Osteocyte (in vitro differentiated cells): Measurements from ENCODE around the gene ST6GALNAC5. TPM values are rescaled to one million over a fixed set of nuclear protein-coding genes. Genes with fewer than 3 reads are reported as not detected.
"Not testable (repeated sequence)": the region's sequence is repeated elsewhere in the genome, so short reads cannot be mapped to it uniquely, and the experiment has no call there.

Experiments used
- DNase-seq: peaks from one replicate; pipeline ENCODE4 v3.0.0; 2021; ENCODE audit warnings: mixed read lengths; ENCODE audit not compliant: unreplicated experiment; ENCODE audit errors: extremely low spot score
- H3K27ac Mint-ChIP-seq: one replicate; pipeline ENCODE4 v1.8.0; 2021; ENCODE audit warnings: mild to moderate bottlenecking, mixed read lengths; ENCODE audit not compliant: unreplicated experiment
- H3K27me3 Mint-ChIP-seq: one replicate; pipeline ENCODE4 v1.8.0; 2021; ENCODE audit warnings: mixed read lengths; ENCODE audit not compliant: unreplicated experiment
- H3K36me3 Mint-ChIP-seq: one replicate; pipeline ENCODE4 v1.8.0; 2021; ENCODE audit warnings: mixed read lengths; ENCODE audit not compliant: unreplicated experiment
- H3K4me1 Mint-ChIP-seq: one replicate; pipeline ENCODE4 v1.8.0; 2021; ENCODE audit warnings: mixed read lengths; ENCODE audit not compliant: unreplicated experiment
- H3K4me3 Mint-ChIP-seq: one replicate; pipeline ENCODE4 v1.8.0; 2021; ENCODE audit warnings: mild to moderate bottlenecking, moderate library complexity, mixed read lengths; ENCODE audit not compliant: unreplicated experiment
- H3K9me3 Mint-ChIP-seq: one replicate; pipeline ENCODE4 v1.8.0; 2021; ENCODE audit warnings: mixed read lengths; ENCODE audit not compliant: unreplicated experiment
- total RNA-seq: library from RNA; stranded (reverse); gene quantifications from 2 replicates; pipeline ENCODE4 v1.2.1, GENCODE V29; 2021
- TF ChIP-seq, protein P1 (sequence below): fragments of 200-600 bp; sonication (generic); IDR thresholded peaks from 2 replicates; pipeline ENCODE4 v1.5.0; 2021; ENCODE audit warnings: antibody characterized with exemption, mild to moderate bottlenecking, moderate library complexity

Gene ST6GALNAC5
- total RNA-seq, 1 donor from 2014 or later: 3.7 TPM

DNA sequence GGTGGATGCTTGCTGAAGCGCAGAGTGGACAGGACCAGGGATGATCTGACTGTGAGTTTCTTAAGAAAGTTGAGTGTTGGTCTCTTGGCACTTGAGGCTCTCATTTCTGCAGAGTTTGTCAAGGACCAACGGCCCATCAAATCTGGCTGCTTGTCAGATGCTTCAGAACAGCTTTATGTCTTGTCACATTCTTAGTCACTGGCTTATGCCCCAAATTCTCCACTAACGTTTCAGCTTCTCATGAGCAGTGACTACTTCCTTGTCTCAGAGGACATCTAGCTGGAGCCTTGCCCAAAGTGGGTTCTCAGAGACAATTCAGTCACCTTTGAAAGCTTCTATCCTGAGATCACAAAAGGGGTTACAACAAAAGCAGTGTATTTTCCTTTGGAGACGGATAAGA is 92.3 kb downstream of the ST6GALNAC5 start:
- peaks cover 4% of the 10 kb centered on the region for H3K4me1 Mint-ChIP-seq
- TF ChIP-seq, protein P1, sequence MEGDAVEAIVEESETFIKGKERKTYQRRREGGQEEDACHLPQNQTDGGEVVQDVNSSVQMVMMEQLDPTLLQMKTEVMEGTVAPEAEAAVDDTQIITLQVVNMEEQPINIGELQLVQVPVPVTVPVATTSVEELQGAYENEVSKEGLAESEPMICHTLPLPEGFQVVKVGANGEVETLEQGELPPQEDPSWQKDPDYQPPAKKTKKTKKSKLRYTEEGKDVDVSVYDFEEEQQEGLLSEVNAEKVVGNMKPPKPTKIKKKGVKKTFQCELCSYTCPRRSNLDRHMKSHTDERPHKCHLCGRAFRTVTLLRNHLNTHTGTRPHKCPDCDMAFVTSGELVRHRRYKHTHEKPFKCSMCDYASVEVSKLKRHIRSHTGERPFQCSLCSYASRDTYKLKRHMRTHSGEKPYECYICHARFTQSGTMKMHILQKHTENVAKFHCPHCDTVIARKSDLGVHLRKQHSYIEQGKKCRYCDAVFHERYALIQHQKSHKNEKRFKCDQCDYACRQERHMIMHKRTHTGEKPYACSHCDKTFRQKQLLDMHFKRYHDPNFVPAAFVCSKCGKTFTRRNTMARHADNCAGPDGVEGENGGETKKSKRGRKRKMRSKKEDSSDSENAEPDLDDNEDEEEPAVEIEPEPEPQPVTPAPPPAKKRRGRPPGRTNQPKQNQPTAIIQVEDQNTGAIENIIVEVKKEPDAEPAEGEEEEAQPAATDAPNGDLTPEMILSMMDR: no peak
- no peak overlapping the region for H3K27ac Mint-ChIP-seq
- DNase-seq: no peak
- no peaks in the 10 kb centered on the region for H3K9me3 Mint-ChIP-seq
- no peaks in the 10 kb centered on the region for H3K36me3 Mint-ChIP-seq
- no peak overlapping the region for H3K4me3 Mint-ChIP-seq
- no peaks in the 10 kb centered on the region for H3K27me3 Mint-ChIP-seq

DNA sequence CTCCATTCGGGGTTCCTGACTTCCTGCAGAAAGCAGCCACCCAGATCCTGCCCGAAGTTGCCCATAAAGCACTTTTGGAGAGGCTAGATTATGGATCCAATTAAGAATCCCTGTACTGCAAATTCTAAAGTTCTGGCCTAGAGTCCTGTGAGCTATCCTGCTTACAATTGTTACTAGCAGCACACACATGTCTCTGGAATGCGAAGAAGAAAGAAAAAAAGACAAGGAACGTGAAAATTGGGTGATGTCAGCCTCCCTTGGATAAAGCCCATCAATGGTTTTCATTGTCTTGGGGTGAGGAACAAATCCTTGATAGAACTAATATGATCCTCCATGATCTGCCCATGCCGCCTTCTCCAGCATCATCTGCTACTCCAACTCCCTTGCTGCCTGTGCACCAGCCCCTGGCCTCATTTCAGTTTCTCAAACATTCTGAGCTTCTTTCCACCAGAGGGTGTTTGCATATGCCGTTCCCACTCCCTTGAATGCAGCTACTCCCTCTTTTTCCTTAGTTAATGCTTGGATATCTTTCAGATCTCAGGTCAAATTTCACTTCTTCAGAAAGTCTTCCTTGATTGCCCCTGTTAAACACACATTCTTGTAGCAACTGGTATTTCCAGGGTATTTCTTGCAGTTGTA is 94.0 kb downstream of the ST6GALNAC5 start:
- H3K36me3 Mint-ChIP-seq: no peaks in the 10 kb centered on the region
- TF ChIP-seq, protein P1: no peak
- no peak overlapping the region for H3K27ac Mint-ChIP-seq
- H3K4me1 Mint-ChIP-seq: no peaks in the 10 kb centered on the region
- DNase-seq: no peak
- no peaks in the 10 kb centered on the region for H3K9me3 Mint-ChIP-seq
- no peak overlapping the region for H3K4me3 Mint-ChIP-seq
- H3K27me3 Mint-ChIP-seq: no peaks in the 10 kb centered on the region

DNA sequence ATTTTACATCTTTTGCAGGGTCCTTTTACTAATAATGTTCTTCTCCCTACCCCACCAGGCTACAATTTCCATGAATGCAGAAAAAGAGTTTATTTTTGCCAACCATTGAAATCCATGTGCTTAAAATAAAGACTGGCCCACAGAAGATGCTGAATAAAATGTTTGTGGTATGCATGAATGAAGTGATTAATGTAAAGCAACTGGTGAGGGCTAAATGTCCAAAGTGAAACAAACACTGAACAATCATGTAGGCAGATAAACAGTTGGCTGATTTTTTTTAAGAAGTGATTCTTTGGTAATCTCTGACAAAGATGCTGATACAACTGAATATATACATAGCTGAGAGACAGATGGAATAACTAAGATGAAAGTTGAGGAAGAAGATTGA is 94.5 kb downstream of the ST6GALNAC5 start:
- H3K4me3 Mint-ChIP-seq: no peak overlapping the region
- no peaks in the 10 kb centered on the region for H3K36me3 Mint-ChIP-seq
- no peaks in the 10 kb centered on the region for H3K4me1 Mint-ChIP-seq
- no peaks in the 10 kb centered on the region for H3K27me3 Mint-ChIP-seq
- no peak for DNase-seq
- H3K27ac Mint-ChIP-seq: no peak overlapping the region
- TF ChIP-seq, protein P1: no peak
- H3K9me3 Mint-ChIP-seq: no peaks in the 10 kb centered on the region

DNA sequence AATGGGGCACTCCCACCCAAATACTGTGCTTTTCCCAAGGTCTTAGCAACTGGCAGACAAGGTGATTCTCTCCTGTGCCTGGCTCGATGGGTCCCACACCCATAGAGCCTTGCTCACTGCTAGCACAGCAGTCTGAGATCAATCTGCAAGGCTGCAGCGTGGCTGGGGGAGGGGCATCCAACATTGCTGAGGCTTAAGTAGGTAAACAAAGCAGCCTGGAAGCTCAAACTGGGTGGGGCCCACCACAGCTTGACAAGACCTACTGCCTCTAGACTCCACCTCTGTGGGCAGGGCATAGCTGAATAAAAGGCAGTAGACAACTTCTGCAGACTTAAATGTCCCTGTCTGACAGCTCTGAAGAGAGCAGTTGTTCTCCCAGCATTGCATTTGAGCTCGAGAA is 114.0 kb downstream of the ST6GALNAC5 start:
- H3K9me3 Mint-ChIP-seq: peaks cover 25% of the 10 kb centered on the region
- not testable (repeated sequence) for H3K27me3 Mint-ChIP-seq, H3K4me1 Mint-ChIP-seq, DNase-seq, H3K36me3 Mint-ChIP-seq, H3K4me3 Mint-ChIP-seq, H3K27ac Mint-ChIP-seq

DNA sequence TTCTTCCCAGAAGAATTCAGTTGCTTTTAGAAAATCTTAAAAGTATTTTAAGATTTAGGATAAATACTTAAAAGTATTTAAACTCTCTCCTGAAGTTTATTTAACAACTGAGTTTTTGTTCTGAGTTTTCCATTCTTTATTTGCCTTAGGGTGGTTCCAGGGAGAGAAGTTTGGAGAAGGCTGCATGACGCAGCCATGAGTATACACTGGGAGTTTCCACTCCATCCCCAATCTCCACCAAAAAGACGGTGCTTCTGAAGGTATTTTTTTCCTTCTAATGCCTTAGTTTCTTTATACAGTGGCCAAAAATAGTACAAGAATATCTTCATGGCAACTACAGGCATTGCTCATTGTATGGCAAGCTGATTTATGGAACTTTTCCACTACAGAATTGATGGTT is 122.7 kb downstream of the ST6GALNAC5 start:
- DNase-seq: no peak
- Mint-ChIP-seq H3K36me3 (no peaks in the 10 kb centered on the region), H3K4me3 (no peak overlapping the region), H3K27ac (no peak overlapping the region), H3K9me3 (no peaks in the 10 kb centered on the region), H3K4me1 (peaks cover 17% of the 10 kb centered on the region), H3K27me3 (peaks cover 6% of the 10 kb centered on the region)
- TF ChIP-seq, protein P1: no peak

DNA sequence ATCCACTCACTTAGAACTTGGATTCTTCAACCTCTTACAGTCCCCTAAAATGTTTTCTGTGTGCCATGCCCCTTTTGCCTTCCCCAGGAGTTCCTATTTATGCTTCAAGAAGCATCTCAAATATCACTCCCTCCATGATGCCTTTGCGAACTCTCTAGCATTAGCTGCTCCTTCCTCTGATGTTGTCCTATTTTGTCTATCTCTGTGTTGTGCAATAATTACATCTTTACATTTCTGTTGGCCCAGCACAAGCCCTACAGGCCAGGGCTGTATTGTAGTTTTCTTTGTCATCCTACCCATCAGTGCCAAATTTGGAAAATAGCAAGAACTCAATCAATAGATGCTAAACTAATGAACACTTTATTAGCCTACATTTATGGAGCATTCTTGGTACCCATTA is 125.8 kb downstream of the ST6GALNAC5 start:
- Mint-ChIP-seq H3K4me1 (peaks cover 25% of the 10 kb centered on the region), H3K9me3 (no peaks in the 10 kb centered on the region), H3K27ac (no peak overlapping the region), H3K4me3 (no peak overlapping the region), H3K27me3 (peaks cover 3% of the 10 kb centered on the region), H3K36me3 (no peaks in the 10 kb centered on the region)
- no peak for DNase-seq
- TF ChIP-seq, protein P1: no peak
